Measurements from ENCODE around the gene DNM2.

Gene DNM2

DNA sequence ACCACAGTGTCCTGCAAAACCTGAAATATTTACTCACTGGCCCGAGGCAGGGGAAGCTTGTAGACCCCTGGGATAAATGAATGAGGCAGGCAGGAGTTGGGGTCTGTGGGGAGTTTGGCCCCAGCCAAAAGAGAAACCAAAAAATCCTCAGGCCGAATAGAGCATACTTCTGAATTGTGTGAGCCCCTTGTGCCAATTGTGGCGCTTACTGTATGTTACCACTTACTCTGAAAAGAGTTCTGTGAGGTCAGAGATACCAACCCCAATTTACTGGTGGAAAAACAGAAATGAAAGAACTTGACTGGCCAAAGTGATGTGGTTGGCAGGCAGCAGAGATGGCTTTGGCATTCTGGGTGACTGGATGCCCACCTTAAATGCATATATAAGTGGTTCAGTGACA lies 160.4 kb downstream of the DNM2 start:
- Histone ChIP-seq H3K27ac (no peak overlapping the region), H3K9me3 (no peaks in the 10 kb centered on the region), H3K4me3 (no peak overlapping the region), H3K27me3 (no peaks in the 10 kb centered on the region), H3K4me1 (peaks cover 0 to 64% (median 35%) of the 10 kb centered on the region in 4 donors), H3K36me3 (no peaks in the 10 kb centered on the region)
- DNase-seq = no peak
- intact Hi-C loops (cut with DNase I; ENCODE audit: low total_unique reads) = no loop called here
- TF ChIP-seq, protein P1, sequence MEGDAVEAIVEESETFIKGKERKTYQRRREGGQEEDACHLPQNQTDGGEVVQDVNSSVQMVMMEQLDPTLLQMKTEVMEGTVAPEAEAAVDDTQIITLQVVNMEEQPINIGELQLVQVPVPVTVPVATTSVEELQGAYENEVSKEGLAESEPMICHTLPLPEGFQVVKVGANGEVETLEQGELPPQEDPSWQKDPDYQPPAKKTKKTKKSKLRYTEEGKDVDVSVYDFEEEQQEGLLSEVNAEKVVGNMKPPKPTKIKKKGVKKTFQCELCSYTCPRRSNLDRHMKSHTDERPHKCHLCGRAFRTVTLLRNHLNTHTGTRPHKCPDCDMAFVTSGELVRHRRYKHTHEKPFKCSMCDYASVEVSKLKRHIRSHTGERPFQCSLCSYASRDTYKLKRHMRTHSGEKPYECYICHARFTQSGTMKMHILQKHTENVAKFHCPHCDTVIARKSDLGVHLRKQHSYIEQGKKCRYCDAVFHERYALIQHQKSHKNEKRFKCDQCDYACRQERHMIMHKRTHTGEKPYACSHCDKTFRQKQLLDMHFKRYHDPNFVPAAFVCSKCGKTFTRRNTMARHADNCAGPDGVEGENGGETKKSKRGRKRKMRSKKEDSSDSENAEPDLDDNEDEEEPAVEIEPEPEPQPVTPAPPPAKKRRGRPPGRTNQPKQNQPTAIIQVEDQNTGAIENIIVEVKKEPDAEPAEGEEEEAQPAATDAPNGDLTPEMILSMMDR (IDR thresholded peaks at IDR 0.05) = no peak

Data from tibial artery (tissue), 4 donors.